Thyroid gland (tissue), 4 donors: ENCODE data around the gene CSTPP1. TPM values are rescaled to one million over a fixed set of nuclear protein-coding genes. Genes with fewer than 3 reads are reported as not detected.

ENCODE experiments used
- DNase-seq, 2 donors: peaks; one replicate each; pipeline ENCODE4 v3.0.0-alpha.2; 2019
- H3K27ac ChIP-seq, 3 donors: fragments of 200-600 bp; sonication (generic); 1 replicate in 2 of 3; 2 replicates in 1 of 3; pipeline ENCODE4 v1.5.1; 2016 to 2019; ENCODE audit warnings: mild to moderate bottlenecking in 1 of 3, moderate library complexity in 1 of 3
- H3K27me3 ChIP-seq: fragments of 200-600 bp; sonication (generic); one replicate; pipeline ENCODE4 v1.5.1; 2019
- H3K36me3 ChIP-seq, 2 donors: fragments of 200-600 bp; sonication (generic); one replicate each; pipeline ENCODE4 v1.5.1; 2016 to 2019
- H3K4me1 ChIP-seq, 2 donors: fragments of 200-600 bp; sonication (generic); one replicate each; pipeline ENCODE4 v1.5.1; 2017 to 2019
- H3K4me3 ChIP-seq, 3 donors: fragments of 200-600 bp; sonication (generic); replicated peaks in 1 of 3; 1 replicate in 2 of 3; 2 replicates in 1 of 3; pipeline ENCODE4 v1.5.1; 2016; ENCODE audit warnings: mild to moderate bottlenecking in 1 of 3
- H3K9me3 ChIP-seq: fragments of 200-600 bp; sonication (generic); one replicate; pipeline ENCODE4 v1.5.1; 2017
- POLR2A ChIP-seq, 2 donors: fragments of 450-650 bp; IDR thresholded peaks; one replicate each; pipeline ENCODE4 v1.6.1; 2017; ENCODE audit warnings: antibody characterized with exemption in 2 of 2, mild to moderate bottlenecking in 2 of 2, moderate library complexity in 1 of 2
- WGBS, 2 donors: methylation state at CpG; one replicate each; pipeline ENCODE4 v1.1.5; 2017; 5-methylcytosine and 5-hydroxymethylcytosine counted together
- intact Hi-C: fragments of 100-400 bp; cut with DNase I; formaldehyde crosslinking; loops from one replicate; pipeline ENCODE4 v1.15.1; 2023
- total RNA-seq, 4 donors: library from RNA; depleted of rRNA; stranded (reverse); fragments of >200 nt; gene quantifications; one replicate each; pipeline ENCODE4 v1.2.3, GENCODE V29; 2016
- TF ChIP-seq, protein P1 (sequence below), 6 experiments: fragments of 200-600 bp in 3 of 6; fragments of 450-650 bp in 3 of 6; sonication (generic) in 3 of 6; IDR thresholded peaks; one replicate each; pipeline ENCODE4 v1.5.1; 2016 to 2019; ENCODE audit warnings: antibody characterized with exemption in 6 of 6, mild to moderate bottlenecking in 2 of 6, inconsistent platforms in 1 of 6, moderate library complexity in 1 of 6

Gene CSTPP1
- total RNA-seq, 4 donors from 2014 or later = 29.4 to 65.8 (median 45.7) TPM

DNA sequence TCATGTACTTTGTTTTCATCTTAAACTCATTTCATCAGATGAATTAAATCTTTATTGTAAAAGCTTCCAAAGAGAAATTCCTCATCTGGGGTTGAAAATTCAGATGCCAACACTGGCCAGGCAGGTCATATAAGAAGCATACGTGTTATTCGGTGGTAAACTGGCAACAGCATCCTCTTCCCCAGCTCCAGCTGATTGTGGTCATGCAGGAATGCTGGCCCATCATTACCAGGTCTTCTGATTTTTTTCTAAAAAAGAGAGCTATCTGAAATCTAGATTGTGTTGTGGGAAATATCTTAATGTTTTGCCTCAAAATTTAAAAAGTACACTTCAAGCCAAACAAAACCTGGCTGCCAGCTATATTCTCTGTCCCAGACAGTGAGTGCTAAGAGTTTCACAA is 186.5 kb downstream of the CSTPP1 start:
- Histone ChIP-seq H3K27me3 (no peaks in the 10 kb centered on the region), H3K36me3 (no peaks in the 10 kb centered on the region), H3K4me3 (no peak overlapping the region), H3K9me3 (no peaks in the 10 kb centered on the region), H3K4me1 (no peaks in the 10 kb centered on the region), H3K27ac (no peak overlapping the region)
- 83 to 92% methylated on average over 2 of the region's 2 CpGs for WGBS, 2 donors
- no peak for TF ChIP-seq POLR2A (IDR thresholded peaks at IDR 0.05)
- TF ChIP-seq, protein P1, sequence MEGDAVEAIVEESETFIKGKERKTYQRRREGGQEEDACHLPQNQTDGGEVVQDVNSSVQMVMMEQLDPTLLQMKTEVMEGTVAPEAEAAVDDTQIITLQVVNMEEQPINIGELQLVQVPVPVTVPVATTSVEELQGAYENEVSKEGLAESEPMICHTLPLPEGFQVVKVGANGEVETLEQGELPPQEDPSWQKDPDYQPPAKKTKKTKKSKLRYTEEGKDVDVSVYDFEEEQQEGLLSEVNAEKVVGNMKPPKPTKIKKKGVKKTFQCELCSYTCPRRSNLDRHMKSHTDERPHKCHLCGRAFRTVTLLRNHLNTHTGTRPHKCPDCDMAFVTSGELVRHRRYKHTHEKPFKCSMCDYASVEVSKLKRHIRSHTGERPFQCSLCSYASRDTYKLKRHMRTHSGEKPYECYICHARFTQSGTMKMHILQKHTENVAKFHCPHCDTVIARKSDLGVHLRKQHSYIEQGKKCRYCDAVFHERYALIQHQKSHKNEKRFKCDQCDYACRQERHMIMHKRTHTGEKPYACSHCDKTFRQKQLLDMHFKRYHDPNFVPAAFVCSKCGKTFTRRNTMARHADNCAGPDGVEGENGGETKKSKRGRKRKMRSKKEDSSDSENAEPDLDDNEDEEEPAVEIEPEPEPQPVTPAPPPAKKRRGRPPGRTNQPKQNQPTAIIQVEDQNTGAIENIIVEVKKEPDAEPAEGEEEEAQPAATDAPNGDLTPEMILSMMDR (IDR thresholded peaks at IDR 0.05) = no peak
- intact Hi-C loops = no loop called here
- no peak for DNase-seq

GRCh38 chr11:47124675-47125074 is 188.1 kb downstream of the CSTPP1 start:
- WGBS, 2 donors = 61 to 68% methylated on average over 1 of the region's 1 CpG
- intact Hi-C loops = no loop called here
- Histone ChIP-seq H3K4me3 (no peak overlapping the region), H3K4me1 (no peaks in the 10 kb centered on the region), H3K9me3 (no peaks in the 10 kb centered on the region), H3K27me3 (no peaks in the 10 kb centered on the region), H3K27ac (no peak overlapping the region), H3K36me3 (no peaks in the 10 kb centered on the region)
- TF ChIP-seq, protein P1 (IDR thresholded peaks at IDR 0.05) = no peak
- no peak for TF ChIP-seq POLR2A (IDR thresholded peaks at IDR 0.05)
- no peak for DNase-seq

DNA sequence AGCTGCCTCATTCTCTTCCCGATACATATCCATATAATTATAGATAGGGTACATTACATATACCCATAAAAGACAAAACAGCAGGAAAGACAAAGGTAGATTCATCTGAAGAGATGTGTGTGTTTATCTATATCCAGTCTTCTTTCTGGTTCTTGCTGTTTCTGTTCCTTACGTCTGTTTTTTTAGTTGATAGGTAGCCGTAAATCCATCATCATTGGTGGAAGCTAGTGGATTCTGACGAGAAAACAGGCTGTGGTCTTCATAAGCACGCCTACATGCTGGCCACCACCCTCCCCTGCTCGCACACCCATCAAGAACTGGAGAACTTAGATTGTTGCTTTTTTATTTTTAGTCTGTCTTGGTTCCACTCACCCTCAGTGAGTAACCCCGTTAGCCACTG is 188.5 kb downstream of the CSTPP1 start:
- Histone ChIP-seq H3K9me3 (no peaks in the 10 kb centered on the region), H3K27me3 (no peaks in the 10 kb centered on the region), H3K4me3 (no peak overlapping the region), H3K4me1 (no peaks in the 10 kb centered on the region), H3K36me3 (no peaks in the 10 kb centered on the region), H3K27ac (no peak overlapping the region)
- intact Hi-C loops = no loop called here
- no peak for TF ChIP-seq POLR2A (IDR thresholded peaks at IDR 0.05)
- TF ChIP-seq, protein P1 (IDR thresholded peaks at IDR 0.05) = no peak
- DNase-seq = no peak
- WGBS, 2 donors = 92 to 93% methylated on average over 7 of the region's 7 CpGs

- Histone ChIP-seq H3K36me3 (no peaks in the 10 kb centered on the region), H3K4me3 (no peak overlapping the region), H3K27me3 (no peaks in the 10 kb centered on the region), H3K27ac (no peak overlapping the region), H3K9me3 (no peaks in the 10 kb centered on the region), H3K4me1 (no peaks in the 10 kb centered on the region)
- intact Hi-C loops = no loop called here
- no peak for TF ChIP-seq POLR2A (IDR thresholded peaks at IDR 0.05)
- TF ChIP-seq, protein P1 (IDR thresholded peaks at IDR 0.05) = no peak
- DNase-seq = no peak
- 75 to 81% methylated on average over 2 of the region's 2 CpGs for WGBS, 2 donors
Measured at GRCh38 chr11:47127213-47127612, 190.7 kb downstream of the CSTPP1 start.

DNA sequence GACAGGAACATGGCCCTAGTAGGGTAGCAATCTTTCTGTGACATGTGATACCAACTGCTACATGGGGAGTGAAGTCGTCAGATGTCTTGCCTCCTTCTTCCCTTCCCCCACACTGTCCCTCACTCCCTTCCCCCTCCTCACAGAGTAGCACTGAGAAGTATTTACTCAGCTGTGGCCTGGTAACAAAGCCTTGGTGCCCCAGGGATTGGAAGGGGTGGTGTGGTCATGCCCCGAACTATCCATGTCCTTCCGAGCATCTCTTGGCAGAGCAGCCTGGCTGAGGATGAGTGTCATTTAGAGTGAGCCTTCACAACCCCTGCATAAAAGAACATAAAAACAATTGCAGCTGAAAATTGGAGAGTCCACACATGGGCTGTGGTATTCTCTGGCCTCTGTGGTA is 194.0 kb downstream of the CSTPP1 start:
- Histone ChIP-seq H3K9me3 (no peaks in the 10 kb centered on the region), H3K4me3 (no peak overlapping the region), H3K27me3 (no peaks in the 10 kb centered on the region), H3K36me3 (no peaks in the 10 kb centered on the region), H3K4me1 (peaks cover 3 to 4% of the 10 kb centered on the region in 2 donors), H3K27ac (no peak overlapping the region)
- 81% methylated on average over 3 of the region's 3 CpGs for WGBS, 2 donors
- no peak for TF ChIP-seq POLR2A (IDR thresholded peaks at IDR 0.05)
- TF ChIP-seq, protein P1 (IDR thresholded peaks at IDR 0.05) = no peak
- DNase-seq = no peak
- intact Hi-C loops = no loop called here
